GM18909 (cell line): ENCODE measurements around the gene SKA3.

Experiments used
- ATAC-seq: cut with Tn5 transposase; IDR thresholded peaks from one replicate; pipeline ENCODE4 v1.9.1; 2021; ENCODE audit warnings: mild to moderate bottlenecking; ENCODE audit not compliant: unreplicated experiment, poor library complexity

The SKA3 gene

GRCh38 chr13:21118180-21118579 lies 58.2 kb downstream of the SKA3 start:
- ATAC-seq, result no peak

GRCh38 chr13:21117104-21117809 lies 59.1 kb downstream of the SKA3 start:
- ATAC-seq, result no peak

GRCh38 chr13:21116141-21116540 lies 60.2 kb downstream of the SKA3 start:
- no peak for ATAC-seq

GRCh38 chr13:21115231-21115630 lies 61.1 kb downstream of the SKA3 start:
- ATAC-seq, result no peak

- ATAC-seq, result no peak
These were observed 64.8 kb downstream of the SKA3 start for GRCh38 chr13:21111546-21111945.

- no peak for ATAC-seq
These were observed 67.2 kb downstream of the SKA3 start for GRCh38 chr13:21109168-21109567.

- no peak for ATAC-seq
These were observed 70.3 kb downstream of the SKA3 start for GRCh38 chr13:21106089-21106488.

GRCh38 chr13:21104199-21105019 lies 71.9 kb downstream of the SKA3 start:
- no peak for ATAC-seq
